Breast epithelium (tissue), 4 donors: ENCODE measurements around the gene CDK14. TPM values are rescaled to one million over a fixed set of nuclear protein-coding genes. Genes with fewer than 3 reads are reported as not detected.

Experiments
- DNase-seq, 2 donors: peaks; one replicate each; pipeline ENCODE4 v3.0.0-alpha.2; 2019; ENCODE audit warnings: low spot score in 2 of 2
- H3K27ac ChIP-seq, 2 donors: fragments of 200-600 bp; sonication (generic) in 1 of 2; one replicate each; pipeline ENCODE4 v1.5.1; 2016 to 2019; ENCODE audit warnings: mild to moderate bottlenecking in 1 of 2
- H3K27me3 ChIP-seq, 2 donors: fragments of 200-600 bp; sonication (generic) in 1 of 2; one replicate each; pipeline versions ENCODE4 v1.5.1 to v1.6.0; 2017 to 2019; ENCODE audit warnings: control low read depth in 1 of 2, mild to moderate bottlenecking in 1 of 2
- H3K36me3 ChIP-seq: fragments of 200-600 bp; one replicate; pipeline ENCODE4 v1.5.1; 2019
- H3K4me1 ChIP-seq, 2 donors: fragments of 200-600 bp; sonication (generic); one replicate each; pipeline ENCODE4 v1.5.1; 2016 to 2019; ENCODE audit warnings: control low read depth in 1 of 2
- H3K4me3 ChIP-seq, 3 donors: fragments of 200-600 bp; sonication (generic); 1 replicate in 2 of 3; 2 replicates in 1 of 3; pipeline ENCODE4 v1.5.1; 2016 to 2019; ENCODE audit warnings: mild to moderate bottlenecking in 3 of 3, moderate library complexity in 2 of 3
- H3K9me3 ChIP-seq, 2 donors: fragments of 200-600 bp; sonication (generic) in 1 of 2; one replicate each; pipeline ENCODE4 v1.5.1; 2016 to 2019; ENCODE audit warnings: control low read depth in 1 of 2
- POLR2A ChIP-seq: fragments of 450-650 bp; IDR thresholded peaks from one replicate; pipeline ENCODE4 v1.6.1; 2016; ENCODE audit warnings: antibody characterized with exemption, mild to moderate bottlenecking, moderate library complexity
- POLR2AphosphoS5 ChIP-seq, 3 donors: sonication (generic); formaldehyde crosslinking; IDR thresholded peaks; one replicate each; pipeline ENCODE4 v1.6.1; 2017; ENCODE audit warnings: antibody characterized with exemption in 3 of 3
- intact Hi-C: fragments of 100-400 bp; cut with DNase I; formaldehyde crosslinking; loops from one replicate; pipeline ENCODE4 v1.15.1; 2023; ENCODE audit warnings: low total_unique reads
- total RNA-seq, 3 donors: library from RNA; depleted of rRNA; stranded (reverse); fragments of >200 nt; gene quantifications; one replicate each; pipeline ENCODE4 v1.1.0, GENCODE V29; 2016
- TF ChIP-seq, protein P1 (sequence below), 3 donors: fragments of 450-650 bp; IDR thresholded peaks; one replicate each; pipeline ENCODE4 v1.5.1; 2016 to 2017; ENCODE audit warnings: antibody characterized with exemption in 3 of 3, mild to moderate bottlenecking in 3 of 3, moderate library complexity in 3 of 3

Gene CDK14
- total RNA-seq, 3 donors from 2014 or later, result 16.3 to 64.7 (median 29.8) TPM

DNA sequence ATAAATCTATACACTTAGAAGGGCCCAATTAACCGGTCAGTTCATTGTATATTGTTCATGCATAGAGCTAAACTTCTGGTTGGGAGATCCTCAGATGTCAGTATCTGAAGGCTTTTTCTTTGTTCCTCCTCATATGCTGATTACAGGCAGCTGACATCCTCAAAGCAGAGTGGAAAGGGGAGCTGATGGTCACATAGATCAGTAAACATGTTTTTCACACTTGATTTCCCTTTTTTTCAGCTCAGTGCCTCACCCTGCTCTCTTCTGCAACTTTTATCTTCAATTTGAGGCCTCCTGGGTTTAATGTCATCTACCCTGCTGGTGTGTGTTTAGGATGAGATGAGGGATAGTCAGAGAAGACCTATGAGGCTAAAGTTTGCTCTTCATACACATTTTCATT is 370.2 kb downstream of the CDK14 start:
- DNase-seq, result no peak
- Histone ChIP-seq H3K27ac (no peak overlapping the region), H3K36me3 (no peaks in the 10 kb centered on the region), H3K4me1 (no peaks in the 10 kb centered on the region), H3K4me3 (no peak overlapping the region), H3K9me3 (no peaks in the 10 kb centered on the region), H3K27me3 (no peaks in the 10 kb centered on the region)
- TF ChIP-seq, protein P1, sequence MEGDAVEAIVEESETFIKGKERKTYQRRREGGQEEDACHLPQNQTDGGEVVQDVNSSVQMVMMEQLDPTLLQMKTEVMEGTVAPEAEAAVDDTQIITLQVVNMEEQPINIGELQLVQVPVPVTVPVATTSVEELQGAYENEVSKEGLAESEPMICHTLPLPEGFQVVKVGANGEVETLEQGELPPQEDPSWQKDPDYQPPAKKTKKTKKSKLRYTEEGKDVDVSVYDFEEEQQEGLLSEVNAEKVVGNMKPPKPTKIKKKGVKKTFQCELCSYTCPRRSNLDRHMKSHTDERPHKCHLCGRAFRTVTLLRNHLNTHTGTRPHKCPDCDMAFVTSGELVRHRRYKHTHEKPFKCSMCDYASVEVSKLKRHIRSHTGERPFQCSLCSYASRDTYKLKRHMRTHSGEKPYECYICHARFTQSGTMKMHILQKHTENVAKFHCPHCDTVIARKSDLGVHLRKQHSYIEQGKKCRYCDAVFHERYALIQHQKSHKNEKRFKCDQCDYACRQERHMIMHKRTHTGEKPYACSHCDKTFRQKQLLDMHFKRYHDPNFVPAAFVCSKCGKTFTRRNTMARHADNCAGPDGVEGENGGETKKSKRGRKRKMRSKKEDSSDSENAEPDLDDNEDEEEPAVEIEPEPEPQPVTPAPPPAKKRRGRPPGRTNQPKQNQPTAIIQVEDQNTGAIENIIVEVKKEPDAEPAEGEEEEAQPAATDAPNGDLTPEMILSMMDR (IDR thresholded peaks at IDR 0.05), result no peak
- TF ChIP-seq POLR2AphosphoS5 (IDR thresholded peaks at IDR 0.05), result no peak
- no peak for TF ChIP-seq POLR2A
- intact Hi-C loops, result no loop called here

DNA sequence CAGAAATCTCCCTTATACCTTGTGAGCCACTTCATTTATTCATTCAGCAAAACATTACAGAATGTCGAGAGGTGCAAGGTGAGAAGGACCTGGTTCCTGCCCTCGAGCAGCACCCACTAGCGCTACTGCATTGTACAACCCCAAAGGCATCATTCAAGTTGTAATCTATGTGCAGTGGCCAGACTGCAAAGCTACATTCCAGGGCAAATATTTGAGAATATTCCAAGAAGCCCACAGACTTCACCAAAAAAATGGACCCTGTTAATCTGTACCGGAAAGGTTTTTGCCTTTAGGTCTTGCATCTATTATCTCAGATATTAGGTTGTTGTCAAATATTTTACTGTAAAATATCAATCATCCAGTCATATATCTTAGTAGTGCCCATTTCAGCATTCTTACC is 372.8 kb downstream of the CDK14 start:
- no peaks in the 10 kb centered on the region for H3K27me3 ChIP-seq
- no peak for DNase-seq
- TF ChIP-seq POLR2A (no peak), POLR2AphosphoS5 (IDR thresholded peaks at IDR 0.05) (no peak)
- TF ChIP-seq, protein P1 (IDR thresholded peaks at IDR 0.05), result no peak
- no peaks in the 10 kb centered on the region for H3K4me1 ChIP-seq
- no peaks in the 10 kb centered on the region for H3K36me3 ChIP-seq
- no peak overlapping the region for H3K27ac ChIP-seq
- intact Hi-C loops, result no loop called here
- H3K4me3 ChIP-seq, result no peak overlapping the region
- H3K9me3 ChIP-seq, result peaks cover 0 to 6% of the 10 kb centered on the region in 2 donors

DNA sequence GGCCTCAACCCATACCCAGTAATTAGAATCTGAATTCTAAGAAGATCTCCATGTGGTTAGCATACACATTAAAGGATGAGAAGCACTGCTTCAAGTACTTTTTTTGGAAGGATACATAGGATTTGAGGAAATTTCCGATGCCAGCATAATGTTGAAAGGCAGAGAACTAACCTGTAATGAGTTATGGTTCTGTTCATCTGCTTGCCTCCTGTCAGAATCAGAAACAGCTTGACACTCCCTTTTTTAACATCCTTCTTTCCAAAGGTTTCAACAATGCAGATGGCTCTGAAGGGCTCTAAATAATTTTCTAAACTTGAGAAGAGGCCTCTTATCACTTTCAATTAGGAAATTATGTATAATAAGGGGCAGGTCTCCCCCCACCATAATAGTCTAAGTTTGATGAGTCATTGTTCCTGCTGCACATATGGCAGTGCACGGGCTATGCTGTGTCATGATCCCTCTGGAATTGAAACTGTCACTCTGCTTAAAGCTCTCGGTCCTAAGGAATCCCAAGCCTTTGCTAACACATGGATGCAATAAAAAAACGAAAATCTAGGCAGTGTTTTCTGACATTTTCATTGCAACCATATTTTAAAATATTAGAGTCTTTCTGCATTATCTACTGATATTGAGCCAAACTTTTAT is 376.9 kb downstream of the CDK14 start:
- H3K4me1 ChIP-seq, result no peaks in the 10 kb centered on the region
- intact Hi-C loops, result no loop called here
- no peak overlapping the region for H3K27ac ChIP-seq
- no peak for DNase-seq
- peaks cover 0 to 6% of the 10 kb centered on the region in 2 donors for H3K9me3 ChIP-seq
- no peaks in the 10 kb centered on the region for H3K36me3 ChIP-seq
- TF ChIP-seq POLR2A (no peak), POLR2AphosphoS5 (IDR thresholded peaks at IDR 0.05) (no peak)
- TF ChIP-seq, protein P1 (IDR thresholded peaks at IDR 0.05), result no peak
- no peaks in the 10 kb centered on the region for H3K27me3 ChIP-seq
- H3K4me3 ChIP-seq, result no peak overlapping the region

DNA sequence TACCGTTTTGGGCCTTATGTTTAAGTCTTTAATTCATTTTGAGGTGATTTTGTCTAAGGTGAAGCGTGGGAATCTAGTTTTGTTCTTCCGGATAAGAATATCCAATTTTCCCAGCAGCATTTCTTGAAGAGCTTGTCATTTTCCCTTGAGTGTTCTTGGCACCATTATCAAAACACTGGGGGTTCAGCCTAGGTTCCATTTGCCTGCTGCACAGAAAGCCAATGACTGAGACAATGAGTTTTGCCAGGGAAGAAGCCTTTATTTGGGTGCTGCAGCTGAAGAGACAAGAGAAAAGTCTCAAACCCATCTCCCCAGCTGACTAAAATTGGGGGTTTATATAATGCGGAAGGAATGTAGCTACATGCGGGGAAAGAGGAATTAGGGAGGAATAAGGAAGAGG is 380.9 kb downstream of the CDK14 start:
- H3K36me3 ChIP-seq, result no peaks in the 10 kb centered on the region
- H3K27me3 ChIP-seq, result no peaks in the 10 kb centered on the region
- TF ChIP-seq, protein P1 (IDR thresholded peaks at IDR 0.05), result no peak
- TF ChIP-seq POLR2A (no peak), POLR2AphosphoS5 (IDR thresholded peaks at IDR 0.05) (no peak)
- no peak overlapping the region for H3K27ac ChIP-seq
- no peaks in the 10 kb centered on the region for H3K4me1 ChIP-seq
- DNase-seq, result no peak
- no peak overlapping the region for H3K4me3 ChIP-seq
- intact Hi-C loops, result no loop called here
- peaks cover 0 to 6% of the 10 kb centered on the region in 2 donors for H3K9me3 ChIP-seq

DNA sequence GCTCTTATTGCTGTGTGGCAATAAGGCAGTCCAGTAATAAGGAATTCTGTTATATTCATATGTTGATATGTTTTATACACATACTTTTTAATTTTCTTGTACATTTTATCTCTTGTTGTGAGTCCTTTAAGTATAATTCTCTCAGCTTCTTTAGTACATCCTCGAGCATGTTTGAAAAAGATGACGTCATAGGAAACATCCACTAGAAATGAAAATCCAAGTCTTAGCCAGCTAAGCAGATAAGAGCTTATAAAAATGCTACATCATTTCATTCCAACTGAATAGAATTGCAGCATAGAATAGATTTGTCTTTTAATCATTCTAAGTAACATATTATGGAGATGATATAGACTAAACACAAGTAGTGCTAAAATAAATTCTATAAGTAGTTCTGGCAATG is 384.4 kb downstream of the CDK14 start:
- H3K4me3 ChIP-seq, result no peak overlapping the region
- TF ChIP-seq POLR2AphosphoS5 (IDR thresholded peaks at IDR 0.05), result no peak
- TF ChIP-seq, protein P1 (IDR thresholded peaks at IDR 0.05), result no peak
- no peak for TF ChIP-seq POLR2A
- DNase-seq, result no peak
- no peak overlapping the region for H3K27ac ChIP-seq
- H3K9me3 ChIP-seq, result peaks cover 0 to 9% of the 10 kb centered on the region in 2 donors
- no peaks in the 10 kb centered on the region for H3K4me1 ChIP-seq
- no peaks in the 10 kb centered on the region for H3K27me3 ChIP-seq
- intact Hi-C loops, result no loop called here
- H3K36me3 ChIP-seq, result no peaks in the 10 kb centered on the region
